RWPE1 (cell line): ENCODE data around the gene OOSP4A.

Experiments used
- CTCF ChIA-PET: fragments of 350-600 bp; sonication (Branson Sonifier 250); formaldehyde crosslinking; extraction: SDS; loops from one replicate; lab custom pipeline; 2021; lab: Yijun Ruan, JAX
- POLR2A ChIA-PET: fragments of 400-600 bp; formaldehyde crosslinking; extraction: SDS; loops from one replicate; lab custom pipeline; 2020; ENCODE audit warnings: antibody characterized with exemption; ENCODE audit not compliant: low non-redundant PET; lab: Yijun Ruan, JAX
- DNase-seq: peaks from one replicate; pipeline ENCODE4 v3.0.0; 2012; ENCODE audit warnings: low spot score
- H3K27ac ChIP-seq: fragments of 450-650 bp; 2 replicates; pipeline ENCODE4 v1.5.1; 2017
- TF ChIP-seq, protein P1 (sequence below): fragments of 450-650 bp; conservative IDR thresholded peaks from 2 replicates; pipeline ENCODE4 v1.5.1; 2017; ENCODE audit warnings: low read depth, mild to moderate bottlenecking

OOSP4A gene

GRCh38 chr11:60016881-60017280 is 53.0 kb downstream of the OOSP4A start, which contains the start of gene OOSP4B:
Gene OOSP4B, plus strand, starts transcription at chr11:60017181.
- H3K27ac ChIP-seq, result no peak within 1 kb of the TSS
- CTCF ChIA-PET, result interaction anchor here (0.6 kb wide), 1 partner anchor 192 kb away, joined by 5 read pairs; no protein-coding TSS in a partner anchor
- POLR2A ChIA-PET, result no interaction called here
- no peak for DNase-seq
- TF ChIP-seq, protein P1, sequence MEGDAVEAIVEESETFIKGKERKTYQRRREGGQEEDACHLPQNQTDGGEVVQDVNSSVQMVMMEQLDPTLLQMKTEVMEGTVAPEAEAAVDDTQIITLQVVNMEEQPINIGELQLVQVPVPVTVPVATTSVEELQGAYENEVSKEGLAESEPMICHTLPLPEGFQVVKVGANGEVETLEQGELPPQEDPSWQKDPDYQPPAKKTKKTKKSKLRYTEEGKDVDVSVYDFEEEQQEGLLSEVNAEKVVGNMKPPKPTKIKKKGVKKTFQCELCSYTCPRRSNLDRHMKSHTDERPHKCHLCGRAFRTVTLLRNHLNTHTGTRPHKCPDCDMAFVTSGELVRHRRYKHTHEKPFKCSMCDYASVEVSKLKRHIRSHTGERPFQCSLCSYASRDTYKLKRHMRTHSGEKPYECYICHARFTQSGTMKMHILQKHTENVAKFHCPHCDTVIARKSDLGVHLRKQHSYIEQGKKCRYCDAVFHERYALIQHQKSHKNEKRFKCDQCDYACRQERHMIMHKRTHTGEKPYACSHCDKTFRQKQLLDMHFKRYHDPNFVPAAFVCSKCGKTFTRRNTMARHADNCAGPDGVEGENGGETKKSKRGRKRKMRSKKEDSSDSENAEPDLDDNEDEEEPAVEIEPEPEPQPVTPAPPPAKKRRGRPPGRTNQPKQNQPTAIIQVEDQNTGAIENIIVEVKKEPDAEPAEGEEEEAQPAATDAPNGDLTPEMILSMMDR, result no peak

GRCh38 chr11:60018058-60018457 is 54.2 kb downstream of the OOSP4A start:
- POLR2A ChIA-PET, result no interaction called here
- no peak for DNase-seq
- TF ChIP-seq, protein P1, result no peak
- CTCF ChIA-PET, result no interaction called here
- H3K27ac ChIP-seq, result no peak overlapping the region
